Activated CD4-positive, CD25-positive, alpha-beta regulatory T cell treated with anti-CD3 and anti-CD28 coated beads, Interleukin-2, amount 50 U/mL, for 72 hours (primary cell): ENCODE data around the gene PDE4B.
"Not testable (repeated sequence)": the region's sequence is repeated elsewhere in the genome, so short reads cannot be mapped to it uniquely, and the experiment has no call there.

Experiments
- DNase-seq: peaks from one replicate; pipeline ENCODE4 v3.0.0; 2021

The PDE4B gene

DNA sequence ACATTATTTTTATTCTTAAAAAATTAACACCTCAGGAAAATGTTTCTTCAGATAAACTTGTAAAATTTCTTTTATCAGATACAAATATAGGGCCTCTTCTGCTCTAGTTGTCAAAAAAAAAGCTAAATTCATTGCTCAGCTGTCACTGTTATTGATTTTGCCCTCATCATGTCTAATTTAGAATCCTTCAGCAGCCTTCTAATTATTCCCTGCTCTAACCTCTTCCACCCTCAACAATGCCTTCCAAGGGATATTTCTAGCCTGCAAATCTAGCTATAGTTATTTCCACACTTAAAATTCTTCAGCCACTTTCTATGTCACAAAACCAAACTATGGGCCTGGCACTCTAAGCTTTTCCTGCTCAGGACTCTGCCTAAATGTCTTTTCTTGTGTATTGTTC lies 25.2 kb downstream of the PDE4B start:
- no peak for DNase-seq

GRCh38 chr1:65818966-65819365 lies 26.3 kb downstream of the PDE4B start:
- no peak for DNase-seq

DNA sequence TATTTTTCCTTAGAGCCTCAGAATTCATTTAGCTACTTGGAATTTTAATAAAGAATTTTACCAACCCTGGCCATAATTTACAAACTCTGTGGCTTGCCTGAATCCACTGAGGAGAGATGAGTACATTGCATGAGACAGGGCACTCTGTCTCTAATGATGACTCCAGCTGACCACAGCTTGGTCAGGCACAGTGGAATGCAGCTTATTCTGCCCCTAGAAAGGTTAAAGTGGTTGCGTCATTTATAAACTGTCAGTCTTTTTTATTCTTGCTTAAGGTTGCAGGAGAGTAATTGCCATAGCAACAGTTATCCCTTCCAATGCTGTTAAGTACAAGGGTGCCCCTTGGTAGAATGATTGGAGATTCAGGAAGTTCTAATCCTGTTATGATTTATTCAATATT lies 28.3 kb downstream of the PDE4B start:
- DNase-seq = no peak

DNA sequence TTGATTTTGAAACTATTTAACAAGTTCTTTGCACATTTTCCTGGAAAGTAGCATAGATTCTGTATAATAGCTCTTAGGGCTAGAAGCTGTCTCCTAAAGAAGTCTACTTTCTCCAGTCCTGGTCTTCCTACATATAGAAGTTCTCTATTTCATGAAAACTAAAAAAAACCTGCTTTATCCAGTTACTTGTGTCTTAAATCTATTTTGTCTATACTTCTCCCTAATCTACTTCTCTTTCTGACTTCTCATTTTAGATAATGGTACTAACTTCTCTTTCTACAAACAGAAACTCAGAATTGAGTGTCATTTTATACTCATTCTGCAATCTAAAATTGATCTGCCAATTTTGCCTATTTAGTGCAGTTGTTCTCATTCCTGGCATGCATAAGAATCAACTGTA lies 28.7 kb downstream of the PDE4B start:
- DNase-seq = no peak

DNA sequence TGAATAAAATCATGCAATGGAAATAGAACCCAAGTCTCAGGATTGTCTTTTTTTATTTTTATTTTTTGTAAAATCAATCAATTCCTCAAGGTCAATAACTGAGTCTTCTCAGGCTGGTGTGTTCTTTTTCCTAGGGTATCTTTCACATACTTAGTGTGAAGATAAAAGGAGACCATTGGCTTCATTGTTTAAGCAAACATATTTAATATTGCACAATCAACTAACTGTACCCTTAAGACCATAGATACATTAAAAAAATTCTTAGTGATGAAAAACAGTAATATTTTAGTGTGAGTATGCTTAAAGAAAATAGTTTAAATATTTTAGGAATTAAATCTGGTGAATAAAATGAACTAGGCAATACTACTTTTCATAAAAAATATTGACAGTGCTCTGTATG lies 31.4 kb downstream of the PDE4B start:
- DNase-seq = no peak

DNA sequence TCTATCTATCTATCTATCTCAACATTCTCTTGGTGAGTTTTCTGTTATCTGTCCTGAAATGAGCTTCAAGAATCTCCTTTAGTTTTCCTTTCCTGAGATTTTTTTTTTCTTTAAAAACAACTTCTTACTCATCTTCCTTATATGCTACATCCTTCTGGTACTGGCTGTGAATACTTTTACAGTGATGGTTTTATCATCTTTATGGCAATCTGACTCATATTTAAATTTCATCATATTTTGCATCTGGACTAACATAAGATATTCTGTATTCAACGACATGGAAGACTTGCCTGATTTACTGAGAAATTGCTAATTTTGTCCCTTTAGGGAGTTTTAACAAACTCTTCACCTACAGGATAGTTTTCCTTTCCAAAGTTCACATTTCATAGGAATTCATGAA lies 33.0 kb downstream of the PDE4B start:
- no peak for DNase-seq

- DNase-seq = no peak
These were observed 34.1 kb downstream of the PDE4B start for GRCh38 chr1:65826782-65827181.

DNA sequence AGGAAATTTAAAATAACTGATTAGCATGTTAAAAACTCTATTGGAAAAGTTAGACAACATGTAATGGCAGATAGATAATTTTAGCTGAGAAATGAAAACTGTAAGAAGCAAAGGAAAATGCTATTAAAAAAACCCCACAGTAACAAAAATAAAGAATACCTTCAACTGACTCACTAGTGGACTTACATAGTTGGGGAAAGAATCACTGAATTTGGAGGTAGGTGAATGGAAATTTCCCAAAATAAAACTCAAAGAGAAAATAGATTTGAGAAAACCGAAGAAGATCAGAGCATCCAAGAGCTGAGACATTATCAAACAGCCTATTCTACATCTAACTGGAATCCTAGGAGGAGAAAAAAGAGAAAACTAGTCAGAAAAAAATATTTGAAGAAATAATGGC lies 34.7 kb downstream of the PDE4B start:
- no peak for DNase-seq

- no peak for DNase-seq
These were observed 37.6 kb downstream of the PDE4B start for GRCh38 chr1:65830306-65830705.

DNA sequence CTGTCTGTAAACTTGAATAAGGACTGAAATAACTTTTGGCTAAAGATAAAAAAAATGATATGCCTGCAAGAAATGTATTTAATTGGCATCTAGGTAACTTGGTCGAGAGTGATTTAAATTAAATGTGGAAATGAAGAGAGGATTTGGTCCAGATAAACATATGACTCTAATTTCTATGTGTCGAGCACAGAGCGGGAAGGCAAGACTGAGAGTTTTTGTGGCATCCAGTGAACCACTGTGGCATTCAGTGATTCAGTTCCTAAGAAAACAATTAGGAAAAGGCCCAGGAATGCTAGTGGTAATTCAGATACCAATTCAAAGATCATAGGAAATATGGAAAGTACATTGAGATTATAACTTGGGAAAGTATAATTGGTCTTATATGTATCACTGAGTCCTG lies 39.6 kb downstream of the PDE4B start:
- DNase-seq = no peak

DNA sequence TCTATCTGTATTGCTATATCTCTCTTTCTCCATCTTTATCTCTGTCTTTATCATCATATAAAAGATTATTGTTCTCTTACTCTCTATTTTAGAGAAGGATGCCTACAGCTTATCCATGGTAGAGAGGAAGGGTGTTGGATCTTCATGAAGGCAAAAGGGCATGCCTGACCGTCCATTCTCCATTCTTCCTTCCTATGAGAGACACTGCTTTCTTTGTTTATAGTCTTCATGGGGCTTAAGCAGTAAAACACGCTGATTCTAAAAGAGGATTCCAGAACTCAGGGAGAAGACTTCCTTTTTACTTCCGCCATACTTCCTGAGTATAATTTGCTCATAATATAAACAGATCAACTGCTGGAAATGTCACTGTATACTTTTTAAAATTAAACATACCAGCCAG lies 44.0 kb downstream of the PDE4B start:
- DNase-seq = no peak

DNA sequence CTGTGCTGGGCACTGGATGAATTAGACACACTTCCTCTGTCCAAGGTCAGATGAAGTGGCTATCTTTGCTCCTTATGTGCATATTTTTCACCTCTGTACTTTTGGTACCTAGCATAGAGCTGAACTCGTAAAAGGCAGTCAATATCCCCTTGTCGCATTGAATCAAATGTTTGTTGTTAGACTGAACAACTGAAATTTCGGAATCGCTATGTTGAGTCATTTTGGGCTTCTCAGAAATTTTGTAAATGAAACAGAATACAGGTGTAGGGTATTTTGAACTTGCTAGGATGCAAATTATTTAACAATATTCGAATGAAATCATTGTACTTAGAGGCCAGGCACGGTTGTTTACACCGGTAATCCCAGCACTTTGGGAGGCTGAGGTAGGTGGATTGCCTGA lies 48.0 kb downstream of the PDE4B start:
- DNase-seq = no peak

DNA sequence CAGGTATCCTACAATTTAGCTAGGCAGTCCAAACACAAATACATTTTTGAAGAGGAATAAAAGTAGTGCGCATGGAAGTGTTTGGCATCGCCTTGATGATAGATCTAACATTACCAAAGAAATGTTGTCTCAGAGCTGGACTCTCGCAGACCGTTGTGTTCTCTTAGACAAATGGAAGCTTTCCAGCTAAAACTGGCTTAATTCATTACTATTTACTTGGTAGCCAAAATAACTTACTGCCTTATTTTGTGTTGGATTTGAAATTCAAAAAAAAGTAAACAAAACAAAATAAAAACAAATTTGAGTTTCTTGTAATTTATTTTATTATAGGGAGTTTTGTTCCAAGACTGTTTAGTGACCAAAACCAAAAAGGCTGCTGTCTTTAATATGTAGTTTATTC lies 51.6 kb downstream of the PDE4B start:
- DNase-seq = no peak

DNA sequence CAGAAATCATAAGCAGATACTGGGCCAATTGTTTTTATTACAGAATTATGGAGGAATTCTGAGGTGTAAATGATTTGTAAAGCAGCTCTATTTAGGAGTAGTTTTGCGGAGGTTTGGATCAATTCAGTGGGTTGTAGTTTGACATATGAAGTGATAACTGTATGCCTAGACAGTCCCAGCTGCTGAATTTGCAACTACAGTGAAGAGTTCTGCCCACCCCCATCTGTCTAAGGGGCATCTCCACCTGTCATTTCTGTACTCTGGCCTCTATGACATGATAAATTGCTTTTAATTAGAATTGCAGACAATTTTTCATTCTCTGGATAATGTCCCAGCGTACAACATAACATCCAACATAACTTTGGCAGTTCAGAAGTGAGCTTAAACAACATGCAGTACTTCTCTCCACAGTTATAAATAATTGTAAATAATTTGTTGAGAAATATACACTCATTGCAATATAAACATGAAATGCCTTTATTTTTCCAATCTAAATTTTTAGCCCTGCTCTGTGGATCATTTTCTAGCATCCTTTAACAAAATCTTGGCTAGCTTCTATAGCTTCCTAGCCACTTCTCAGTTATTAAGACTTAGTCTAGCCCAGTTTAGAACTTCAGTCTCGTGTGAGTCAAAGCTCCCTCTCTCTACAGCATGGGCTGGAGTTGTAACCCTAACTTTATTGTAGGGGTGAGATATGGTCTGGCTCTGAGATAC lies 52.3 kb downstream of the PDE4B start:
- no peak for DNase-seq

GRCh38 chr1:65845535-65846060 lies 52.9 kb downstream of the PDE4B start:
- DNase-seq = no peak

DNA sequence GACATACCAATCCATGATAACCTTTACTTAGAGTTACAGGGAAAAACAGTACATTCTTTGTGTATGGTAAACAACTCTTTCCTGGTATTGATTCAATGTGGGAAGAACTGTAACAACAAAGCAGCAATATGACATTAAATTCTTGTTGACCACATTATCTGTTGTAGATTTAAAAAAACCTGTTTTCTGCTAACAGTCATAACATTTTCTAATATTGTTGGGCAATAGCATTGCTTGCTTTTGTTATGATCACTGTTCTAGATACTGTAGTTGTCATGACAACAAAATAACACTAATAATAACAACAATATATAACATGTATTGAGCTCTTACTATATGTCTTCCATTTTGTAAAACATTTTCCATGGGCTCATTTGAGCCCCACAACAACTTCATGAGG lies 54.2 kb downstream of the PDE4B start:
- DNase-seq = no peak

DNA sequence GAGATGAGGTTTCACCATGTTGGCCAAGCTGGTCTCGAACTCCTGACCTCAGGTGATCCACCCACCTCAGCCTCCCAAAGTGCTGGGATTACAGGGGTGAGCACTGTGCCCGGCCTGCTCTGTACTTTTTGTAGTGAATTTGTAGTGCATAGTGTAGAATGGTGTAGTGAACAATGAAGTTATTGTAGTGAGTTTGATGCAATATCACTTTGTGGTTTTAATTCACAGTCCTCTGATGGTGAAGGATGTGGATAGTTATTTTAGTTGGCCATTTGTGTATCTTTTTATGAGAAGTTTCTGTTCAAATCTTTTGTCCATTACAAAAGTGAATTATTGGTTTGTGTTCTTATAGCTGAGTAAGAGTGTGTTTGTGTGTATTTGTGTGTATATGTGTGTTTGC lies 57.6 kb downstream of the PDE4B start:
- DNase-seq = no peak

- DNase-seq = not testable (repeated sequence)
These were observed 63.9 kb downstream of the PDE4B start for GRCh38 chr1:65856591-65856990.

- no peak for DNase-seq
These were observed 73.7 kb downstream of the PDE4B start for GRCh38 chr1:65866439-65866838.

GRCh38 chr1:65872301-65872700 lies 79.6 kb downstream of the PDE4B start:
- DNase-seq = no peak

- not testable (repeated sequence) for DNase-seq
These were observed 85.6 kb downstream of the PDE4B start for GRCh38 chr1:65878342-65878741.

DNA sequence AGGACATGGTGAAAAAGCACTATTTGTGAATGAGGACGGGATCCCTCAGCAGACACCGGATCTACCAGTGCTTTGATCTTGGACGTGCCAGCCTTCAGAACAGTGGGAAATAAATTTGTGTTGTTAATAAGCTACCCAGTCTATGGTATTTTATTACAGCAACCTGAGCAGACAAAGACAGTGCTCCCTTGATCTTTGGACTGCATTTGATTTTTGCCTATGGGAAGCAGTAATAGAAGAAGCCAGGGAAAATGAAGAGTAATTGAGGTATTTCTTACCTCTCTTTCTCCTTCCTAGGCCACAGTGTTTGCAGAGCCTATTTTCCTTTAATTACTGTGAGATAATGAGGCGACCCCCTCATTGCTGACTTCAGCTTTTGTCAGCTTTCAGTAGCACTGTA lies 87.9 kb downstream of the PDE4B start:
- DNase-seq = no peak

- DNase-seq = no peak
These were observed 88.4 kb downstream of the PDE4B start for GRCh38 chr1:65881067-65881594.

DNA sequence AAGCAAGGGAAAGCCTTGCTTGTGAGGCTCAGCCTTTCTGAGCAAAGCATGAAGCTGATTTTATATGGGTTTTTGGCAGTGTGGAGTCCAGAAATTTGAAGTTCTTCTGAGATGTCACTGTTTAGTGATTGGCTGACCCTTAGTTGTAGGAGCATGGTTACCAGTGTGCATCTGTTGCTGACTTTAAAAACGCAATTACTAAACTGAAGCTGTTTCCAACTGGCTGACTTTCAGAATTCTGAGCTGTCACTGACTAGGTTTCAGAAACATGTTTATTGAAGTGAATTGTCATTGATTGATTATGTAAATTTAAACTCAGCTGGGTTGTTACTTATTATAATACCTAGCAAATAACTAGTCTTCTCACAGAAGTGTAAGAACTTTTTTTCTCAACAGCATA lies 89.4 kb downstream of the PDE4B start:
- DNase-seq = no peak

DNA sequence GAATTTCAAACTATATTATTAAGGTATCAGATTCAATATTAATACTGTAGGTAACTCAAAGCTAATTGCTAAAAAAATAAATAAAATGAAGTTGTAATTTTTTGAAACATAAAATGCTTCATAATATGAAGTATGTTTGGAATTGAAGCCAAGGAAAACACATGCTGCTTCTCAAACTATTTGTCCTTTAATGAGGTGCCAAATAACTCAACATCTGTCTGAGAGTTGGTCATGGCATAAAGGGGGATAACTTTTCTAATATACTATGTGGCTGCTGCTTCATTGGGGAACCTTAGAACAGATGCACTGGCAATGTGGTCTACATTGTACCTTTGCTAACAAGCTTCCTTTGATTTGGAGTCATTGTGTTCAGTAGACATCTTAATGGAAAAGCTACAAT lies 96.7 kb downstream of the PDE4B start:
- DNase-seq = no peak
